ENCODE results near the gene BMPER.

The BMPER gene

GRCh38 chr7:33905389-33906032, at the start of gene BMPER:
Gene BMPER, plus strand, starts transcription at chr7:33905539. Its CDS starts 75 bp downstream, at chr7:33905614.
- Histone ChIP-seq H3K4me3 (replicated peaks; ENCODE audit: low read depth, low read length) (peak within 1 kb of the TSS; percentile 40), H3K27me3 (replicated peaks; ENCODE audit: control insufficient read depth, insufficient read depth, low read length) (no peaks in the 10 kb centered on the region; the same call in 1 of the 2 replicates), H3K36me3 (ENCODE audit: control insufficient read depth, insufficient read depth, low read length) (no peaks in the 10 kb centered on the region)
- TF ChIP-seq CTCF (IDR thresholded peaks at IDR 0.05; ENCODE audit: insufficient read depth, low read length, poor library complexity, severe bottlenecking): no peak
- DNase-seq (ENCODE audit: extremely low read depth, insufficient read length): no peak

GRCh38 chr7:33861947-33862346, 43.4 kb upstream of the BMPER start:
- Histone ChIP-seq H3K36me3 (ENCODE audit: control insufficient read depth, insufficient read depth, low read length) (no peaks in the 10 kb centered on the region), H3K27me3 (replicated peaks; ENCODE audit: control insufficient read depth, insufficient read depth, low read length) (no peaks in the 10 kb centered on the region), H3K4me3 (replicated peaks; ENCODE audit: low read depth, low read length) (no peak overlapping the region)
- DNase-seq (ENCODE audit: extremely low read depth, insufficient read length): no peak
- no peak for TF ChIP-seq CTCF (IDR thresholded peaks at IDR 0.05; ENCODE audit: insufficient read depth, low read length, poor library complexity, severe bottlenecking)

GRCh38 chr7:33862946-33863814, 42.2 kb upstream of the BMPER start:
- no peak overlapping the region for H3K4me3 ChIP-seq (replicated peaks; ENCODE audit: low read depth, low read length)
- DNase-seq (ENCODE audit: extremely low read depth, insufficient read length): no peak
- H3K27me3 ChIP-seq (replicated peaks; ENCODE audit: control insufficient read depth, insufficient read depth, low read length): no peaks in the 10 kb centered on the region
- no peak for TF ChIP-seq CTCF (IDR thresholded peaks at IDR 0.05; ENCODE audit: insufficient read depth, low read length, poor library complexity, severe bottlenecking)
- H3K36me3 ChIP-seq (ENCODE audit: control insufficient read depth, insufficient read depth, low read length): no peaks in the 10 kb centered on the region

GRCh38 chr7:33868166-33868565, 37.2 kb upstream of the BMPER start:
- no peaks in the 10 kb centered on the region for H3K27me3 ChIP-seq (replicated peaks; ENCODE audit: control insufficient read depth, insufficient read depth, low read length)
- TF ChIP-seq CTCF (IDR thresholded peaks at IDR 0.05; ENCODE audit: insufficient read depth, low read length, poor library complexity, severe bottlenecking): no peak
- DNase-seq (ENCODE audit: extremely low read depth, insufficient read length): no peak
- H3K36me3 ChIP-seq (ENCODE audit: control insufficient read depth, insufficient read depth, low read length): no peaks in the 10 kb centered on the region
- H3K4me3 ChIP-seq (replicated peaks; ENCODE audit: low read depth, low read length): no peak overlapping the region

DNA sequence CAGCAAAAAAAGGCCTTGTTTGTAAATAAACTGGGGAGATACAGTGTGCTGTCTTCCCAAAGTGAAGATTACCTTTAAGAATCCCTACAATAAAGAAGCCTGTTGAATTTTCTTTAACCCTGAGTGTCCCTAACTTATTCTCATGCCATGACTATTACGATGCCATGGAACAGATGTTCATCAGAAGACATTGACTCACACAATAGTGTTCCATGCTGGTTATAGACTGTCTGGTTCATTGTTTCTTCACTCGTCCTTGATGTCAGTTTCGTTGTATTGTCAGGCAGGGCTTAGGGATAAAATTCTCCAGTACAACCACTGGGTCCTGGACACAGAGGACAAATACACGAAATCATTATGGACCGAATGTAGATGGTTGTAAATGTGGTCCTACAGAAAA, 36.2 kb upstream of the BMPER start:
- no peak for TF ChIP-seq CTCF (IDR thresholded peaks at IDR 0.05; ENCODE audit: insufficient read depth, low read length, poor library complexity, severe bottlenecking)
- H3K4me3 ChIP-seq (replicated peaks; ENCODE audit: low read depth, low read length): no peak overlapping the region
- H3K36me3 ChIP-seq (ENCODE audit: control insufficient read depth, insufficient read depth, low read length): no peaks in the 10 kb centered on the region

More for the DNA sequence above, 36.2 kb upstream of the BMPER start:
- H3K27me3 ChIP-seq (replicated peaks; ENCODE audit: control insufficient read depth, insufficient read depth, low read length): no peaks in the 10 kb centered on the region
- DNase-seq (ENCODE audit: extremely low read depth, insufficient read length): no peak
